Activated CD8-positive, alpha-beta memory T cell treated with anti-CD3 and anti-CD28 coated beads, Interleukin-2, amount 50 U/mL, for 48 hours (primary cell): Measurements from ENCODE around the gene MED31.
"Not testable (repeated sequence)": the region's sequence is repeated elsewhere in the genome, so short reads cannot be mapped to it uniquely, and the experiment has no call there.

Experiments
- DNase-seq: peaks from one replicate; pipeline ENCODE4 v3.0.0-alpha.2; 2020

MED31 gene

GRCh38 chr17:6651354-6651918, at the start of gene MED31, which contains the start of gene C17orf100:
Gene MED31, minus strand, starts transcription at chr17:6651605. Its CDS starts 77 bp downstream, at chr17:6651528.
Gene C17orf100, plus strand, starts transcription at chr17:6651762. Its CDS starts 152 bp downstream, at chr17:6651914.
- DNase-seq: peak; percentile 97

DNA sequence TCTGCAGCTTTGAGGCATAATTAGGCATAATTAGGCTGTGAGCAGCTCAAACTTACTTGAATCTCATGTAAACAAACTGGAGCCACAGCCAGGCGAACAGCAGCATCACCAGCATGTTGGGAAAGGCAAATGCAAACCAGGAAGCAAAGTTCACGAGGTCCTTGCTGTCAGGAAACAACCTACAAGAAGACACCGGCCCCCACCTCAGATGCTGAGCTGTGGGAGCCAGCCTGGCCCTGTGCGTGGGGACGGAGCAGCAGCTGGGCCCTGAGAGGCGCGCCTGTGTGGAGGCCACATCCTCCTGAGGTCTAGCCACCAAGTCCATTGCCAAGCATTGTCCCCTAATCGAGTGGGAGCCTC, 49.5 kb upstream of the MED31 start:
- no peak for DNase-seq

GRCh38 chr17:6699997-6700947, 48.9 kb upstream of the MED31 start:
- DNase-seq: no peak

- no peak for DNase-seq
Observed at GRCh38 chr17:6698004-6698403, 46.6 kb upstream of the MED31 start.

DNA sequence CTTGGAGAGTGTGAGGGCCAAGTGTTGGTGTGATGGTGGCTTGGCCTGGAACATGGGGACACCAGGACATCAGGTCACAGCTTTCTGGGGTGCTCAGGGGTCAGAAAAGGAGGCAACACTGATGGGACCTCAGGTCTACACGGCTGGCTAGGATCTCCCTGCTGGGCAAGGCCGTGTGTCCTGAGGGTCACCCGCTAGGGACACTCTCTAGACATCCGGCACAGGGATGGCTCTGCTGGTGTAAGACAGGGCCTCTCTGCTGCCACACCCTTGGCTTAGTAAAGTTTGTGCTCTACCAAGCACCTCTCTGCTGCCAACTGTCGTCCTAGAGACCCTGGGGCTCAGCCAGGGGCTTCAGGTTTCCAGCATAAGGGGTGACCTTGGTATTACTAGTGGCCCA, 45.5 kb upstream of the MED31 start:
- no peak for DNase-seq

DNA sequence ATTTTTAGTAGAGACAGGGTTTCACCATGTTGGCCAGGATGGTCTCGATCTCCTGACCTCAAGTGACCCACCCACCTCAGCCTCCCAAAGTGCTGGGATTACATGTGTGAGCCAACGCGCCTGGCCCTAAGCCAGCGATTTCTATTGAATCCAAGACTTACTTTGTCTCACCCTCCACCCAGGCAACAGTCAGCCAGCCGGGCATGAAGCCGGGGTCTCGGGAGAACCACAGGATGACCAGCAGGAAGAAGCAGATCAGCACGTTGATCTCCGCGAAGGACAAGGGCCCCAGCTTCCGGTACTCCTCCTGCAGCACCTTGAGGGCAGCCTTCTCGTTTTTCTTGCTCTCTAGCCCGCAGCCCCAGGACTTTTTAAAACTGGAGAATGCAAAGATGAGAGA, 44.2 kb upstream of the MED31 start:
- DNase-seq: no peak

GRCh38 chr17:6695051-6695450, 43.6 kb upstream of the MED31 start:
- DNase-seq: no peak

DNA sequence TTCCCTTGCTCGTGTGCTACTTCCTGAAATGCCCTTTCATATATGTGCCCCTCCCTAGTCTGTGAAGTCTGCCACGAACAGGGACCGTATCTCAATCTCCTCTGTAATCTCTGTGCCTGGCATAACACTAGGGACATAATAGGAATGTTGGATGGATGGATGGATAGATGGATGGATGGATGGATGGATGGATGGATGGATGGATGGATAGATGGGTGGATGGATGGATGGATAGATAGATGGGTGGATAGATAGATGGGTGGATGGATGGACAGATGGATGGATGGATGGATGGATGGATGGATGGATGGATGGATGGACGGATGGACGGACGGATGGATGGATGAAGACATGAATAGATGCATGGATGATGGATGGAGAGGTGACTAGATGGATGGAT, 40.6 kb upstream of the MED31 start:
- not testable (repeated sequence) for DNase-seq

DNA sequence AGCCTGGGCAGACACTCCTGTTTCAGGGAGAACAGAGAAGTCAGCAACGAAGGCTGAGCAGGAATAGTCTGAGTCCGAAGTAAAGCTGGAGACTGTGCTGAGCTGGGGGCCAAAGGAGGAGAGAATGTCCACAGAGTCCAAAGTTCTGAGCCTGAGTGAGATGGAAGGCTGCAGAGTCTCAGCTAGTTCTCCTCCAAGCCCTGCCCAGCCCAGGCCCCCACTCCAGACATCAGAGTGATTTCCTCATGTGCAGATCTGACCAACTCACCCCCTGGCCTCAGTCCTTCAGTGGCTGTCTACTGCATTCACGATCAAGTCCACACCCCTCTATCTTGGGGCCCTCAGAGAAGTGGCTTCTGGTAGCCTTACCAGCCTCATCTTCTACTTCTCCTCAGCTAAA, 40.1 kb upstream of the MED31 start:
- DNase-seq: no peak

DNA sequence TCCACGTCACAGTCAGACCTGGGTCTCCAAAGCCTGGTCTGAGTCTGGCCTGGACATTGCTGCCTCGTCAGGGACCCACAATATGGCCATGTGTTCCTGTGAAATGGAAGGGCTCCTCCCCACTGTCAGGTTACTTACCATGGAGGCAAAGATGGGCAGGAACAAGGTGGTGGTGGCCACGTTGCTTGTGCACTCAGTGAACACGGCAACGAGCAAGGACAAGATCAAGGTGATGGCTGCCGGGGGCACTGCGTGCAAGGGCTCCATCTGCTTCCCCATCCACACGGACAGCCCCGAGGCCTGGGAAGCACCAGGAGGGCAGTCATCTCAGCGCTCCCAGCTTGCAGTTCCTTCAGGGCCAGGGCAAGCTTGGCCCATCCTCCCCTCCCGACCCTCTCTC, 39.2 kb upstream of the MED31 start:
- no peak for DNase-seq

DNA sequence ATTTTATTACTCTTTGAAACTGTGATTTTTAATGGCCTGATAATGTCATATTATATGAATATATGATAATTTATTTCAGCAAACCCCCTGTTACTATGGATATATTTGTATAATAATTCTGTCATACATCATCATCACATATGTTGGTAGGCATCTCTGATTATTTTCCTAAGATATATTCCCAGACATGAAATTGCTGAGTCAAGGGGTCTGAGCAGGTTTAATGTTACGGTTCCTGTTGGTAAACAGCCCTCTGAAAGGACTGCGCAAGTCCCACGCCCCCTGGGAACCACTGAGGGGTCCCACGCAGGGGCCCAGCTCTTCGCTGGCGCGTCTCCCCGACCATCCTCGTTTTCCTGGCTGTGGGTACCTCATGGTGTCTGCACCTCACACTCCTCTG, 37.5 kb upstream of the MED31 start:
- no peak for DNase-seq

DNA sequence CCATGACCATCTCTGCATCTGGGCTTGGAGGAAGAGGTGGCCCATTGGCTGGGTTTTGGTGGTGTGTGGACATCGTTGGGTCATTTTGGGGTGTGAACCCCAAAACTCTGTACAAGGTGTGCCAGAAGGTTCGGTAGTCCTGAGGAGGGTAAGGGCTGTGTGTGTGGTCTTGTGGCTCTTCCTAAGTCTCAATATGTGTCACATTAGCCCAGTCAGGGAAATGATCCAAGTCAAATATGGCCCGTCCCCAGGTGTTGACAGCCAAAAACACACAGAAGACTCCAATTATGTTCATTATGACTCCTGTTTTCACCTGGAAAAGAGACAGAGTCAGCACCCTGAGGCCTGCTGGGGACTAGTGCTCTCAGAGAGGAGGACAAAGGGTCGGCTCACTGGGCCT, 34.6 kb upstream of the MED31 start:
- DNase-seq: no peak

DNA sequence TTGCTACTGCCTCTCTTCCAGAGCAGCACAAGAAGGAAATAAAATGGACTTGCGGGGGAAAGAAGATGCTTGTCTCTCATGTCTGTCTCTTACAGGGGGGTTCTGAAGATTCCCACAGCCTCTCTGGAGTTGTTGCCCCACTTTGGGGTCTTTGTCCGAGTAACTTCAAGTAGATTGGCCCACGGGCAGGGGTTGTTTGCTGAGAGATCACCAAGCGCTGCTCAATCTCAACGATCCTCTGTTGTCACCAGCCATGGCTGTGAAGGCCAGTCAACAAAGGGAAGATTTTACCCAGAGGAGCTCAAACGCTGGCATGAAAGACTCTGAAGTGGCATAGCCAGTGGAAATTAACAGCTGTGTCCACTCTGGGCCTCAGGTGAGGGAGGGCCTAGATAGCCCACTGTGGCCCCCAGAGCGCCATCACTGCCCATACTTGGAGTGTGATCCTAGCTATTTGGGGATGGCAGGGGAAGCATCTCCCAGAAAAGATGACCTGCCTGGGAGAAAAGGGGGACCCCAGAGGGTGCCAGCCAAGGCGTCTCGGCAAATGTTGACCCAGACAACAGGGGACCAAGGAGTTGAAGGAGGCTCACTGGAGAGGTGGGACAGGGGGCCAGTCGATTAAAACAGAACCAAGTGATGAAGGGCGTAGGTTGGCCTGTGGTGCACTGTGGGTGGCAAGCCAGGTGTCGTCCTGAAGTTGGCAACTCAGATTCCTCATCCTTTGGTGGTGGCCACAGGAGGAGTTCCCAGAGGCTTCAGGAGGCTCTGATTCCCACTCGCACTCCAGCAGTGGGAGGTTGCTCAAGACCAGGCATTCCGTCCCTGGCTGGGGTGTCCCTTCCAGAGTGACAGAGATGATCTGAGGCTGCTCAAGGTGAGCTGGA, 33.7 kb upstream of the MED31 start:
- DNase-seq: no peak

DNA sequence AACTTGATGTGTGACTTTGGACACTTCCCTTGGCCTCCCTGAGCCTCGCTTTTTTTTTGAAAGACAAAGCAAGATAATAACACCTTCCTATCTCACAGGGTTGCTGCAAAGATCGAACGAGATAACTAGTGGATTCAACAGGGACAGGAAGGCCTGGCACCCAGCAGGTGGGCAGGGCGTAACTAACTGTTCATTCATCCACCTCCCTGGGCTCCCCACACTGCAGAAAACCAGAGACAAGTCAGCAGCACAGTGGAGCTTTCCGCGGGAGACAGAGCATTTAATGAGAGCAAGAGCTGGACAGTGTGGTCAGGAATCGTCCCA, 33.0 kb upstream of the MED31 start:
- no peak for DNase-seq

- DNase-seq: no peak
Observed at GRCh38 chr17:6683730-6684459, 32.5 kb upstream of the MED31 start.

- DNase-seq: no peak
Observed at GRCh38 chr17:6683081-6683684, 31.8 kb upstream of the MED31 start.

GRCh38 chr17:6682339-6682738, 30.9 kb upstream of the MED31 start:
- no peak for DNase-seq

- no peak for DNase-seq
Observed at GRCh38 chr17:6681671-6682070, 30.3 kb upstream of the MED31 start.

DNA sequence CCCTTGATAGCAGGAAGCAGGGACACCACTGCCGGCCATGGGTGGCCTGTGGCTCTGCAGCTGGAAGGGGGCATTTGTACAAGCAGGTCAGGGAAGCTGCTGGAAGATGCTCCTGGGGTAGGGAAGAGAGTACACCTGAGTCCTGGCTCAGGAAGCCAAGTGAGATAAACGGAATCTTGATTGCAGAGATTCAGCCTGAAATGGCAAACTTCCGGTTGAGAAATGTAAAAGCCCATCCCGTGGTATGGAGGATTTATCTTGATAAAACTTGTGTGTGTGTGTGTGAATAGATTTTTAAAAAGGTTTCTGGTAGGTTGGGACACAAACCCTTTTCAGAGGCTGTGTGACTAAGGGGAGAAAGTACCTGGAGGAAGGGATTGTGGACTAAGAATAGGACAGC, 29.8 kb upstream of the MED31 start:
- no peak for DNase-seq

- no peak for DNase-seq
Observed at GRCh38 chr17:6679241-6679640, 27.8 kb upstream of the MED31 start.

DNA sequence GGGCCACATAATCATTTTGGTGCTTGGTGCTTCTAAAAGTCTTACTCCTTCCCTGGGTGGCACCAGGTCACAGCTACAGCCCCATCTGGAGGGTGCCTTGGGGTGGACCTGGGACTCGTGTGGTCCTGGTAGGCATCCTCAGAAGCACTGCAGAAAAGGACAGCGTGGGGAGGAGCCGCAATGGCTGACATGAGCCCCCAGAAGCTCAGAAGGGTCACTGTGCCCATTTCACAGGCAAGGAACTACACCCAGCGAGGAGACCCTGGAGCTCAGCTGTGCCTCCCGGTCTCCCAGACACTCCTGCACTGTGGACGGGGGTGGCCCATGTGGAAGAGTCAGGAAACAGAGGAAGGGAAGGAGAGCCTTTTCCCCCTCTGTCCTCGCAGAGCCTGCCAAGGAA, 26.5 kb upstream of the MED31 start:
- DNase-seq: no peak

GRCh38 chr17:6677158-6677831, 25.9 kb upstream of the MED31 start:
- DNase-seq: no peak
